CD14-positive monocyte (primary cell): ENCODE data around the gene PAQR5. TPM values are rescaled to one million over a fixed set of nuclear protein-coding genes. Genes with fewer than 3 reads are reported as not detected.

Experiments used
- DNase-seq, 3 donors: peaks; one replicate each; pipeline ENCODE4 v3.0.0-alpha.2; 2011 to 2022
- H2AFZ ChIP-seq: 2 replicates; pipeline ENCODE4 v1.6.0; 2012; ENCODE audit warnings: mild to moderate bottlenecking, low read depth, low read length, inconsistent platforms; ENCODE audit not compliant: insufficient read depth, poor library complexity, severe bottlenecking
- H3K27ac ChIP-seq, 2 donors: 1 replicate in 1 of 2; 2 replicates in 1 of 2; pipeline ENCODE4 v1.5.1; 2012 to 2013; ENCODE audit warnings: low read length in 2 of 2, control low read depth in 1 of 2, inconsistent platforms in 1 of 2, low read depth in 1 of 2, mild to moderate bottlenecking in 1 of 2
- H3K27me3 ChIP-seq, 2 donors: one replicate each; pipeline versions ENCODE4 v1.6.0 to v1.6.1; 2011 to 2013; ENCODE audit warnings: low read length in 2 of 2; ENCODE audit not compliant: control insufficient read depth in 2 of 2, insufficient read depth in 2 of 2
- H3K36me3 ChIP-seq, 2 donors: replicated peaks in 1 of 2; 1 replicate in 1 of 2; 2 replicates in 1 of 2; pipeline versions ENCODE4 v1.5.1 to v1.6.1; 2012 to 2013; ENCODE audit warnings: low read length in 2 of 2, control low read depth in 1 of 2, inconsistent platforms in 1 of 2, mild to moderate bottlenecking in 1 of 2; ENCODE audit not compliant: insufficient read depth in 2 of 2, control insufficient read depth in 1 of 2
- H3K4me1 ChIP-seq, 2 donors: 1 replicate in 1 of 2; 2 replicates in 1 of 2; pipeline versions ENCODE4 v1.5.1 to v1.6.1; 2012 to 2013; ENCODE audit warnings: low read length in 2 of 2, control low read depth in 1 of 2, inconsistent platforms in 1 of 2, mild to moderate bottlenecking in 1 of 2, moderate library complexity in 1 of 2; ENCODE audit not compliant: insufficient read depth in 2 of 2, control insufficient read depth in 1 of 2
- H3K4me2 ChIP-seq: replicated peaks from 2 replicates; pipeline ENCODE3; 2012; ENCODE audit warnings: low read length, moderate library complexity, mild to moderate bottlenecking; ENCODE audit not compliant: poor library complexity, severe bottlenecking; ENCODE audit errors: extremely low read depth
- H3K4me3 ChIP-seq, 3 experiments: fragments of 200-600 bp in 1 of 3; sonication (generic) in 1 of 3; replicated peaks in 1 of 3; 1 replicate in 2 of 3; 2 replicates in 1 of 3; pipeline ENCODE4 v1.5.1; 2011 to 2013; ENCODE audit warnings: low read length in 3 of 3, mild to moderate bottlenecking in 3 of 3, control low read depth in 2 of 3, low read depth in 2 of 3, inconsistent platforms in 1 of 3, moderate library complexity in 1 of 3
- H3K79me2 ChIP-seq: 2 replicates; pipeline ENCODE4 v1.6.0; 2012; ENCODE audit warnings: mild to moderate bottlenecking, control low read depth, inconsistent platforms, low read length, moderate library complexity; ENCODE audit not compliant: insufficient read depth
- H3K9ac ChIP-seq: 2 replicates; pipeline ENCODE4 v1.6.0; 2017; ENCODE audit warnings: low read length, mild to moderate bottlenecking; ENCODE audit not compliant: insufficient read depth, poor library complexity, severe bottlenecking
- H3K9me3 ChIP-seq, 2 donors: replicated peaks in 1 of 2; 1 replicate in 1 of 2; 2 replicates in 1 of 2; pipeline versions ENCODE4 v1.5.1 to v1.6.1; 2012 to 2013; ENCODE audit warnings: low read length in 2 of 2, control low read depth in 1 of 2; ENCODE audit not compliant: control insufficient read depth in 1 of 2, insufficient read depth in 1 of 2
- H4K20me1 ChIP-seq: 2 replicates; pipeline ENCODE4 v1.6.0; 2012; ENCODE audit warnings: mild to moderate bottlenecking, low read length, control low read depth, moderate library complexity; ENCODE audit not compliant: insufficient read depth
- H3K27ac Mint-ChIP-seq, 7 donors: one replicate each; pipeline ENCODE4 v1.8.0; 2020; ENCODE audit warnings: mild to moderate bottlenecking in 7 of 7, mixed read lengths in 7 of 7, moderate library complexity in 6 of 7, inconsistent platforms in 2 of 7
- H3K27me3 Mint-ChIP-seq, 3 donors: one replicate each; pipeline ENCODE4 v1.8.0; 2021 to 2022; ENCODE audit warnings: low read depth in 3 of 3, mild to moderate bottlenecking in 3 of 3, mixed read lengths in 3 of 3, moderate library complexity in 3 of 3, inconsistent platforms in 1 of 3
- H3K36me3 Mint-ChIP-seq, 2 donors: one replicate each; pipeline ENCODE4 v1.8.0; 2020; ENCODE audit warnings: mixed read lengths in 2 of 2, inconsistent platforms in 1 of 2, mild to moderate bottlenecking in 1 of 2
- H3K4me1 Mint-ChIP-seq: one replicate; pipeline ENCODE4 v1.8.0; 2020; ENCODE audit warnings: mild to moderate bottlenecking, mixed read lengths
- H3K4me3 Mint-ChIP-seq, 2 donors: one replicate each; pipeline ENCODE4 v1.8.0; 2020; ENCODE audit warnings: mild to moderate bottlenecking in 2 of 2, mixed read lengths in 2 of 2, moderate library complexity in 1 of 2
- H3K9me3 Mint-ChIP-seq, 7 donors: one replicate each; pipeline ENCODE4 v1.8.0; 2020 to 2022; ENCODE audit warnings: mixed read lengths in 7 of 7, mild to moderate bottlenecking in 6 of 7, moderate library complexity in 6 of 7, inconsistent platforms in 2 of 7
- WGBS: methylation state at CpG from one replicate; pipeline ENCODE4 v1.1.5; 2013; ENCODE audit warnings: missing lambda C conversion rate; ENCODE audit not compliant: insufficient coverage; 5-methylcytosine and 5-hydroxymethylcytosine counted together
- intact Hi-C, 2 donors: fragments of 100-400 bp; cut with micrococcal nuclease; formaldehyde crosslinking; loops; one replicate each; pipeline versions ENCODE4 v1.15.0 to v1.15.1; 2023
- polyA plus RNA-seq, 3 donors: library from polyadenylated mRNA; depleted of rRNA in 1 of 3; unstranded in 2 of 3; stranded (reverse) in 1 of 3; fragments of 300-500 nt in 2 of 3; fragments of >200 nt in 1 of 3; fragmentation: Illumina TruSeq in 2 of 3; gene quantifications; 1 replicate in 2 of 3; 2 replicates in 1 of 3; pipeline ENCODE4 v1.2.3, GENCODE V29; 2012 to 2021
- TF ChIP-seq, protein P1 (sequence below): fragments of 200-600 bp; IDR thresholded peaks from one replicate; pipeline ENCODE4 v1.8.0; 2022; ENCODE audit warnings: antibody characterized with exemption, mild to moderate bottlenecking

The PAQR5 gene
- polyA plus RNA-seq, 3 donors, result not detected

DNA sequence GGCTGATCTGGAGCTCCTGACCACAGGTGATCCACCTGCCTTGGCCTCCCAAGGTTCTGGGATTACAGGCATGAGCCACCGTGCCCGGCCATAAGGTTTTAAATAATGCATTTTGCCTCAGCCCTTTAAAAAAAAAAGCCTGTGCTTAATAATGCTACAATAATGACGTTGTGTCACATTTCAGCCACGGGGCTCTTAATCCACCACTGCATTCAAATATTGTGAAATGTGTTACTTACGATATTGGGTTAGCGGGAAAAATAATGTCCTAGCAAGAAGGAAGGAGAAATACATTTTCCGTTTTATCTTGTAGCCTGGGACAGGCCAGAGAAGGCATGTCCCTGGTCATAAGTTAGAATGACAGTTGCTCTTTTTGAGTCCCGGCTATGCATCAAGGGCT is 17.6 kb downstream of the PAQR5 start:
- no peak overlapping the region for H3K27ac Mint-ChIP-seq
- no peak for DNase-seq
- H3K4me1 ChIP-seq, result peaks cover 12 to 16% of the 10 kb centered on the region in 2 donors
- H4K20me1 ChIP-seq, result no peaks in the 10 kb centered on the region
- no peak overlapping the region for H3K4me3 Mint-ChIP-seq
- peaks cover 3 to 7% (median 3%) of the 10 kb centered on the region in 3 donors for H3K27me3 Mint-ChIP-seq
- no CpG with 5 or more reads among the region's 8 CpGs for WGBS
- H3K27ac ChIP-seq, result no peak overlapping the region
- H3K36me3 ChIP-seq, result no peaks in the 10 kb centered on the region
- peaks cover 43% of the 10 kb centered on the region for H3K4me1 Mint-ChIP-seq
- intact Hi-C loops, result no loop called here
- no peak overlapping the region for H3K9ac ChIP-seq
- peaks cover 0 to 3% (median 0%) of the 10 kb centered on the region in 7 donors for H3K9me3 Mint-ChIP-seq
- H2AFZ ChIP-seq, result no peak overlapping the region
- H3K9me3 ChIP-seq, result no peaks in the 10 kb centered on the region
- H3K79me2 ChIP-seq, result no peaks in the 10 kb centered on the region
- no peaks in the 10 kb centered on the region for H3K36me3 Mint-ChIP-seq
- H3K4me2 ChIP-seq, result no peak overlapping the region
- no peaks in the 10 kb centered on the region for H3K27me3 ChIP-seq
- TF ChIP-seq, protein P1, sequence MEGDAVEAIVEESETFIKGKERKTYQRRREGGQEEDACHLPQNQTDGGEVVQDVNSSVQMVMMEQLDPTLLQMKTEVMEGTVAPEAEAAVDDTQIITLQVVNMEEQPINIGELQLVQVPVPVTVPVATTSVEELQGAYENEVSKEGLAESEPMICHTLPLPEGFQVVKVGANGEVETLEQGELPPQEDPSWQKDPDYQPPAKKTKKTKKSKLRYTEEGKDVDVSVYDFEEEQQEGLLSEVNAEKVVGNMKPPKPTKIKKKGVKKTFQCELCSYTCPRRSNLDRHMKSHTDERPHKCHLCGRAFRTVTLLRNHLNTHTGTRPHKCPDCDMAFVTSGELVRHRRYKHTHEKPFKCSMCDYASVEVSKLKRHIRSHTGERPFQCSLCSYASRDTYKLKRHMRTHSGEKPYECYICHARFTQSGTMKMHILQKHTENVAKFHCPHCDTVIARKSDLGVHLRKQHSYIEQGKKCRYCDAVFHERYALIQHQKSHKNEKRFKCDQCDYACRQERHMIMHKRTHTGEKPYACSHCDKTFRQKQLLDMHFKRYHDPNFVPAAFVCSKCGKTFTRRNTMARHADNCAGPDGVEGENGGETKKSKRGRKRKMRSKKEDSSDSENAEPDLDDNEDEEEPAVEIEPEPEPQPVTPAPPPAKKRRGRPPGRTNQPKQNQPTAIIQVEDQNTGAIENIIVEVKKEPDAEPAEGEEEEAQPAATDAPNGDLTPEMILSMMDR, result no peak
- H3K4me3 ChIP-seq, result no peak overlapping the region

DNA sequence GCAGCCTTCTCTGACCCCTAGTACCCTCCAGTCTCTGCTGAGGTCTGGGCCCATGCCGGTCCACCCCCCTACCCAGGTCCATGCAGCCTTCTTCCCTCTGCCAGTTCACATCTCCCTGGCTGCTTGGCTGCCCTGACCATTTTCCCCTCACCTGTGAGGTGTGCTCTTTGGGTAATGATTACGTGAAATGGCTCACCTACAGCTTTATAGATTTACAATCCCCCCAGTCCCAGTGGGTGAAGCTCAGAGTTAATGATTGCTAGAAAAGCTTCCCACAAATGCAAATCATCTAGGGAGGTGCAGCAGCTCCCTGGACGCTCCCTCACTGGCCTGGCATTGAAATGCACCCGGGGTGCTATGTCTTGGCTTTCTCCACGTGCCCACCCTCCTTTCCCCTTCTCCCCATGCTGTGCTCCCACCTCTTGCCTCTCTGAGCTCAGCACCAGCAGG is 18.7 kb downstream of the PAQR5 start:
- H3K9me3 Mint-ChIP-seq, result peaks cover under 1 to 6% (median 3%) of the 10 kb centered on the region in 7 donors
- H3K36me3 ChIP-seq, result no peaks in the 10 kb centered on the region
- peaks cover 0 to 3% of the 10 kb centered on the region in 2 donors for H3K9me3 ChIP-seq
- no peak for DNase-seq
- H3K4me3 ChIP-seq, result no peak overlapping the region
- intact Hi-C loops, result no loop called here
- no peak overlapping the region for H3K9ac ChIP-seq
- 85% methylated on average over 3 of the region's 5 CpGs for WGBS
- peaks cover 12 to 16% of the 10 kb centered on the region in 2 donors for H3K4me1 ChIP-seq
- no peak overlapping the region for H3K27ac Mint-ChIP-seq
- no peaks in the 10 kb centered on the region for H4K20me1 ChIP-seq
- H3K36me3 Mint-ChIP-seq, result no peaks in the 10 kb centered on the region
- H2AFZ ChIP-seq, result no peak overlapping the region
- no peak overlapping the region for H3K27ac ChIP-seq
- H3K27me3 Mint-ChIP-seq, result peaks cover 3 to 7% (median 4%) of the 10 kb centered on the region in 3 donors
- H3K4me3 Mint-ChIP-seq, result no peak overlapping the region
- H3K79me2 ChIP-seq, result no peaks in the 10 kb centered on the region
- no peaks in the 10 kb centered on the region for H3K27me3 ChIP-seq
- H3K4me1 Mint-ChIP-seq, result peaks cover 48% of the 10 kb centered on the region
- TF ChIP-seq, protein P1, result no peak
- no peak overlapping the region for H3K4me2 ChIP-seq
